Activated CD4-positive, alpha-beta T cell treated with anti-CD3 and anti-CD28 coated beads, Interleukin-2, Interleukin-4, amounts not matched to agents 100 ng/mL and 50 ng/mL, durations not matched to agents 16 hours and 8 hours (primary cell): ENCODE results near the gene RCAN2.

Experiments
- DNase-seq: peaks from one replicate; pipeline ENCODE4 v3.0.0-alpha.2; 2020; ENCODE audit warnings: low spot score

Gene RCAN2

GRCh38 chr6:46211917-46212316 is 279.3 kb downstream of the RCAN2 start:
- no peak for DNase-seq

GRCh38 chr6:46210294-46210693 is 281.0 kb downstream of the RCAN2 start:
- no peak for DNase-seq

GRCh38 chr6:46208303-46208702 is 282.9 kb downstream of the RCAN2 start:
- no peak for DNase-seq

- no peak for DNase-seq
Observed at GRCh38 chr6:46207174-46207573, 284.1 kb downstream of the RCAN2 start.

- DNase-seq: no peak
Observed at GRCh38 chr6:46204880-46205650, 286.2 kb downstream of the RCAN2 start.

GRCh38 chr6:46203391-46204177 is 287.7 kb downstream of the RCAN2 start:
- DNase-seq: no peak

GRCh38 chr6:46201702-46202101 is 289.5 kb downstream of the RCAN2 start:
- no peak for DNase-seq

GRCh38 chr6:46199387-46199786 is 291.9 kb downstream of the RCAN2 start:
- DNase-seq: no peak

GRCh38 chr6:46191961-46192360 is 299.3 kb downstream of the RCAN2 start:
- no peak for DNase-seq

GRCh38 chr6:46190889-46191288 is 300.4 kb downstream of the RCAN2 start:
- no peak for DNase-seq

GRCh38 chr6:46189726-46190125 is 301.5 kb downstream of the RCAN2 start:
- no peak for DNase-seq

- DNase-seq: no peak
Observed at GRCh38 chr6:46186583-46186982, 304.7 kb downstream of the RCAN2 start.

- no peak for DNase-seq
Observed at GRCh38 chr6:46184114-46184513, 307.1 kb downstream of the RCAN2 start.

GRCh38 chr6:46175976-46176375 is 315.3 kb downstream of the RCAN2 start:
- DNase-seq: no peak

GRCh38 chr6:46175446-46175845 is 315.8 kb downstream of the RCAN2 start:
- peak; percentile 78 for DNase-seq

- DNase-seq: no peak
Observed at GRCh38 chr6:46174904-46175303, 316.3 kb downstream of the RCAN2 start.

- DNase-seq: no peak
Observed at GRCh38 chr6:46172176-46172575, 319.1 kb downstream of the RCAN2 start.
